Stimulated activated naive CD8-positive, alpha-beta T cell treated with anti-CD3 and anti-CD28 coated beads, Interleukin-15, amount 100 ng/mL, for 72 hours (primary cell): ENCODE data around the gene EHMT2.
"Not testable (repeated sequence)": the region's sequence is repeated elsewhere in the genome, so short reads cannot be mapped to it uniquely, and the experiment has no call there.

Experiments
- ATAC-seq: fragments of 150-1000 bp; cut with Tn5 transposase; 2 replicates; pipeline ENCODE4 v1.10.0; 2021; ENCODE audit warnings: mild to moderate bottlenecking, moderate library complexity
- DNase-seq, 2 donors: peaks; one replicate each; pipeline ENCODE4 v3.0.0; 2021 to 2022
- H3K27ac Mint-ChIP-seq, 2 donors: one replicate each; pipeline ENCODE4 v1.8.0; 2022; ENCODE audit warnings: mild to moderate bottlenecking in 2 of 2, mixed read lengths in 2 of 2, moderate library complexity in 2 of 2
- H3K27me3 Mint-ChIP-seq: one replicate; pipeline ENCODE4 v1.8.0; 2022; ENCODE audit warnings: mixed read lengths
- H3K4me1 Mint-ChIP-seq: one replicate; pipeline ENCODE4 v1.8.0; 2022; ENCODE audit warnings: mild to moderate bottlenecking, mixed read lengths
- H3K4me3 Mint-ChIP-seq, 2 donors: one replicate each; pipeline ENCODE4 v1.8.0; 2022; ENCODE audit warnings: mild to moderate bottlenecking in 2 of 2, mixed read lengths in 2 of 2, moderate library complexity in 1 of 2
- H3K9me3 Mint-ChIP-seq, 2 donors: one replicate each; pipeline ENCODE4 v1.8.0; 2022; ENCODE audit warnings: mixed read lengths in 2 of 2

Gene EHMT2

GRCh38 chr6:31922942-31923341 lies 25.4 kb upstream of the EHMT2 start:
- Mint-ChIP-seq H3K27me3 (no peaks in the 10 kb centered on the region), H3K27ac (no peak overlapping the region), H3K4me3 (no peak overlapping the region), H3K4me1 (no peaks in the 10 kb centered on the region), H3K9me3 (no peaks in the 10 kb centered on the region)
- DNase-seq (no peak), ATAC-seq (peak; percentile 65)

DNA sequence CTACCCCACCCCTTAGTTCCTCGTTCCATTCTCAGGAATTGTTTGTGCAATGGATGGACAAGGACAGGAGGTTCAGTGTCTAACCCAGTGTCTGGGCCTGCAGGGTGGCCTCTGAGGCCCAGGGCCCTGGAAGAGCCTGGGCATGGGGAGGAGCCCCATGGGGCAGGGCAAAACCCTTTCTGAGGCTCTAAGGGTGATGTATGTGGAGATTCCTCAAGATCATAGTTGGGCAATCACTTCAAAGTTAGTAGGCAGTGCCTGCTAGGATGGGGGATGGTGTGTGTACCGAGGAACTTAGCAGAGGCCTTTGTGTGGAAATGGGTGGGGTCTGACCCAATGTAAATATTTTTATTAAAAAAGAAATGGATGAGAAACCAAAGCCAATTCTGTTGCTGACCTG lies 23.3 kb upstream of the EHMT2 start:
- Mint-ChIP-seq H3K27ac (peak overlapping the region in 1 of 2 donors; percentile 12), H3K27me3 (peaks cover 4% of the 10 kb centered on the region), H3K9me3 (no peaks in the 10 kb centered on the region), H3K4me3 (no peak overlapping the region), H3K4me1 (no peaks in the 10 kb centered on the region)
- ATAC-seq (no peak), DNase-seq (no peak)

DNA sequence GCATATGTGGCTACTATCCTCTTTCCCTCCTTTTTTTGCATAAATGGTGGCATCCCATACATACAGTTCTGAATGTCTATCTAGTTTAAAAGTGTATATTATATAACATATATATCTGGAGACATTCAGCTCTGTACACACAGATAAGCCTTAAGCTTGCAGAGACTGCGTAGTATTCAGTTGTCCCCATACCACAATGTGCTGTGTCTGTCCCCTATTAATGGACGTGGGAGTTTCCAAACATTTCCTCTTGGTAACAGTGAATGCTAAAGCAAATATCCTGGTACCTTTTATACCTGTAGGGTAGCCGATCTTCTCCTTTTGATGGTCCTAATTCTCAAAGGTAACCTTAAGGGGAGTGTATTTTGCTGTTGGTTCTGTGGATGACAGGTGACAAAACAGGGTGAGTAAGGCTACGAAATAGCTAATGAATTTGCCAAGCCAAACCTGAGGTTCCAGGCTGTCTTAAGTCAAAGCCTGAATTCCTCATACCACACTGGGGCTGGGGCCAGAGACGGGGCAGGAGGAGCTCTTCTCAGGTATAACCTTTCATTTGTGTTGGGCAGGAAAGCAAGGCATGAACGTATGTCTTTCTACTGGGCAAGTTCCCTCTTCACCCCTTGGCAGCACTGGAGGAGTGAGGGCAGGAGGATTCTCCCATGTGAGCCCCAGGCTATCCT lies 22.3 kb upstream of the EHMT2 start:
- ATAC-seq, result no peak
- no peak overlapping the region for H3K4me3 Mint-ChIP-seq

GRCh38 chr6:31918069-31918720 lies 20.7 kb upstream of the EHMT2 start:
- H3K27me3 Mint-ChIP-seq, result peaks cover 11% of the 10 kb centered on the region
- no peak overlapping the region for H3K4me3 Mint-ChIP-seq
- H3K27ac Mint-ChIP-seq, result peak overlapping the region in 1 of 2 donors; percentile 33
- DNase-seq, result no peak
- ATAC-seq, result no peak
- H3K4me1 Mint-ChIP-seq, result no peaks in the 10 kb centered on the region
- no peaks in the 10 kb centered on the region for H3K9me3 Mint-ChIP-seq

More for the DNA sequence above, 22.3 kb upstream of the EHMT2 start:
- no peak overlapping the region for H3K27ac Mint-ChIP-seq
- peaks cover 11% of the 10 kb centered on the region for H3K27me3 Mint-ChIP-seq
- H3K4me1 Mint-ChIP-seq, result no peaks in the 10 kb centered on the region
- H3K9me3 Mint-ChIP-seq, result no peaks in the 10 kb centered on the region
- no peak for DNase-seq

- Mint-ChIP-seq H3K27ac (no peak overlapping the region), H3K9me3 (no peaks in the 10 kb centered on the region), H3K27me3 (peaks cover 20% of the 10 kb centered on the region), H3K4me3 (no peak overlapping the region), H3K4me1 (peaks cover 8% of the 10 kb centered on the region)
- DNase-seq, result no peak
- ATAC-seq, result no peak
These were observed 18.3 kb upstream of the EHMT2 start for GRCh38 chr6:31915756-31916155.

GRCh38 chr6:31915351-31915750 lies 17.9 kb upstream of the EHMT2 start:
- ATAC-seq (no peak), DNase-seq (no peak)
- no peak overlapping the region for H3K27ac Mint-ChIP-seq
- peaks cover 20% of the 10 kb centered on the region for H3K27me3 Mint-ChIP-seq
- no peak overlapping the region for H3K4me3 Mint-ChIP-seq
- H3K4me1 Mint-ChIP-seq, result peaks cover 8% of the 10 kb centered on the region
- H3K9me3 Mint-ChIP-seq, result no peaks in the 10 kb centered on the region

DNA sequence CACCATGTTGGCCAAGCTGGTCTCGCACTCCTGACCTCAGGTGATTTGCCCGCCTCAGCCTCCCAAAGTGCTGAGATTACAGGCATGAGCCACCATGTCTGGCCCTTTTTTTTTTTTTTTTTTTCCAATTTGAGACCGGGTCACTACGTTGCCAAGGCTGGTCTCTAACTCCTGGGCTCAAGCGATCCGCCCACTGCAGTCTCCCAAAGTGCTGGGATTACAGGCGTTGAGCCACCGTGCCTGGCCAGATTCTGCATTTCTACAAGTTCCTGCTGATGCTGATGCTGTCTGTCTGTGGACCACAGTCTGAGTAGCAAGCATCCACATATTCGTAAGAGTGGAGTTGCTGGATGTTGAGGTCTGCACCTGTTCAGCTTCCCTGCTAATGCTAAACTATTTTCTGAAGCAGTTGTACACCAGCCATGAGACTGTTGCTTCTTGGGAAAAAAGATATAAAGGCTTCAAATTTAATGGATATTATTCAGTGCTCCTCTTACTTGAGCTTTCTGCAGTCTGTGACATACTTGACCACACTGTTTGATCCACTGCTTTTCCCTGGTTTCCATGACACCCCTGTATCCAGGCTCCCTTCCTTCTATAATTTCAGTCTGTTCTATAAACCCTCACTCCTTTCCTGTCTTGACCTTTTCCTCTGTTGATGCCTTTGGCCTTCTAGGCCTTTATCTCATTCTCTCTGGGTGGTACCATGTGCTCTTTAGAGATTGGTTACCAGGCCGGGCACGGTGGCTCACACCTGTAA lies 14.5 kb upstream of the EHMT2 start:
- H3K27me3 Mint-ChIP-seq, result peaks cover 20% of the 10 kb centered on the region
- no peak overlapping the region for H3K4me3 Mint-ChIP-seq
- ATAC-seq, result no peak
- no peak for DNase-seq
- H3K27ac Mint-ChIP-seq, result peak overlapping the region in 1 of 2 donors; percentile 34
- peaks cover 8% of the 10 kb centered on the region for H3K4me1 Mint-ChIP-seq
- no peaks in the 10 kb centered on the region for H3K9me3 Mint-ChIP-seq

- ATAC-seq, H3K27ac Mint-ChIP-seq, H3K4me1 Mint-ChIP-seq, H3K4me3 Mint-ChIP-seq, DNase-seq, H3K9me3 Mint-ChIP-seq: not testable (repeated sequence)
- peaks cover 18% of the 10 kb centered on the region for H3K27me3 Mint-ChIP-seq
These were observed 11.8 kb upstream of the EHMT2 start for GRCh38 chr6:31909298-31909697.

GRCh38 chr6:31908791-31909190 lies 11.3 kb upstream of the EHMT2 start:
- no peak overlapping the region for H3K27ac Mint-ChIP-seq
- no peak for DNase-seq
- H3K4me3 Mint-ChIP-seq, result no peak overlapping the region
- no peaks in the 10 kb centered on the region for H3K9me3 Mint-ChIP-seq
- peak; percentile 69 for ATAC-seq
- H3K4me1 Mint-ChIP-seq, result peaks cover 8% of the 10 kb centered on the region
- H3K27me3 Mint-ChIP-seq, result peaks cover 18% of the 10 kb centered on the region

GRCh38 chr6:31908255-31908654 lies 10.8 kb upstream of the EHMT2 start:
- peaks cover 18% of the 10 kb centered on the region for H3K27me3 Mint-ChIP-seq
- not testable (repeated sequence) for H3K9me3 Mint-ChIP-seq, DNase-seq, H3K4me3 Mint-ChIP-seq, ATAC-seq, H3K4me1 Mint-ChIP-seq, H3K27ac Mint-ChIP-seq

DNA sequence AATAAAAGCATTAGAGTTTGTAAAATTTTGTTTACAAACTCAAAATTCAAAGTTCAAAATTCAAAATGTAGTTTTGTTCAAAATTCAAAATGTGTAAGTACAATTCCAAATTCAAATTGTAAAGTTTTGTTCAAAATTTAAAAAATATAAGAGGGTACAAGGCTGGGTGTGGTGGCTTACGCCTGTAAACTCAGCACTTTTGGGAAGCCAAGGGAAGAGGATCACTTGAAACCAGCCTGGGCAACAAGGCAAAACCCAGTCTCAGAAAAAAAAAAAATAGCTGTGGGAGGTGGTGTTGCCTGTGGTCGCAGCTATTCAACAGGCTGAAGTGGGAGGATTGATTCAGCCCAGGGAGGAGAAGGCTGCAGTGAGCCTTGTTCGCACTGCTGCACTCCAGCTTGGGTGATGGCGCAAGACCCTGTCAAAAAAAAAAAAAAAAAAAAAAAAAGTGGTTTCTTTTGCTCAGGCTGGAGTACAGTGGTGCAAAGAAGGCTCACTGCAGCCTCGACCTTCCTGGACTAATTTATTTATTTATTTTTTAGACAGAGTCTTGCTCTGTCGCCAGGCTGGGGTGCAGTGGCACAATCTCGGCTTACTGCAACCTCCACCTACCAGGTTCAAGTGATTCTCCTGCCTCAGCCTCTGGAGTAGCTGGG lies 9.8 kb upstream of the EHMT2 start:
- ATAC-seq, result no peak
- Mint-ChIP-seq H3K9me3 (no peaks in the 10 kb centered on the region), H3K4me1 (peaks cover 14% of the 10 kb centered on the region), H3K27ac (no peak overlapping the region), H3K27me3 (peaks cover 14% of the 10 kb centered on the region), H3K4me3 (no peak overlapping the region)
- DNase-seq, result no peak

GRCh38 chr6:31906727-31907126 lies 9.2 kb upstream of the EHMT2 start:
- DNase-seq, H3K4me3 Mint-ChIP-seq, ATAC-seq, H3K27ac Mint-ChIP-seq, H3K27me3 Mint-ChIP-seq, H3K9me3 Mint-ChIP-seq, H3K4me1 Mint-ChIP-seq: not testable (repeated sequence)

GRCh38 chr6:31906122-31906521 lies 8.6 kb upstream of the EHMT2 start:
- H3K27me3 Mint-ChIP-seq, result peaks cover 10% of the 10 kb centered on the region
- ATAC-seq (no peak), DNase-seq (no peak)

GRCh38 chr6:31905041-31905440 lies 7.5 kb upstream of the EHMT2 start:
- peaks cover 24% of the 10 kb centered on the region for H3K4me1 Mint-ChIP-seq
- H3K4me3 Mint-ChIP-seq, result no peak overlapping the region
- no peak overlapping the region for H3K27ac Mint-ChIP-seq
- DNase-seq, result no peak
- H3K9me3 Mint-ChIP-seq, result no peaks in the 10 kb centered on the region
- ATAC-seq, result no peak
- peaks cover 10% of the 10 kb centered on the region for H3K27me3 Mint-ChIP-seq

More at GRCh38 chr6:31906122-31906521, 8.6 kb upstream of the EHMT2 start:
- H3K9me3 Mint-ChIP-seq, result no peaks in the 10 kb centered on the region
- no peak overlapping the region for H3K4me3 Mint-ChIP-seq
- H3K4me1 Mint-ChIP-seq, result peaks cover 14% of the 10 kb centered on the region
- peak overlapping the region in 1 of 2 donors; percentile 4 for H3K27ac Mint-ChIP-seq

GRCh38 chr6:31903957-31904356 lies 6.5 kb upstream of the EHMT2 start:
- no peak overlapping the region for H3K27ac Mint-ChIP-seq
- peaks cover 10% of the 10 kb centered on the region for H3K27me3 Mint-ChIP-seq
- no peaks in the 10 kb centered on the region for H3K9me3 Mint-ChIP-seq
- DNase-seq, result no peak
- H3K4me1 Mint-ChIP-seq, result peaks cover 35% of the 10 kb centered on the region
- no peak overlapping the region for H3K4me3 Mint-ChIP-seq
- no peak for ATAC-seq
